SH-SY5Y (cell line): Measurements from ENCODE around the gene MTHFD1L.

Source experiments
- GATA2 ChIP-seq: IDR thresholded peaks from 2 replicates; pipeline ENCODE4 v1.6.1; 2011; ENCODE audit warnings: mild to moderate bottlenecking, low read depth, low read length
- GATA3 ChIP-seq: IDR thresholded peaks from 2 replicates; pipeline ENCODE4 v1.6.1; 2011; ENCODE audit warnings: low read depth, mild to moderate bottlenecking, low read length, moderate library complexity

The MTHFD1L gene

DNA sequence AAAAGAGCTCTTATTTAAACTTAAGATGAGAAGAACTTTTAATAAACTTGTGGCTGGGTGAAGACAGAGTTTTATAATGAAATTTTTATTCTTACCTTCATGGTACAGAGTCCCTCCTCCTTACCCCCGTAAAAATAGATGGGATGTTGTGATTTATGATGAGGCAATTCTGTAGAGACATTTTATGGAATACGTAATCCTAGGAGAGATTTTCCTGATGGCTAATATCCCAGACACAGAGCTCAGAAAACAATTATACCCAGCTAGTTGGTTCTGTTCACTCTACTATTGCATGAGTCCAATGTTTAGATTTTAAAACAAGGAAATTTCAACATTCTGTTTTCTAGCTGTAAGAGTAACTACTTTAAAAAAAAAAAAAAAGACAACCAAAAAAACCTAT is 43.4 kb downstream of the MTHFD1L start:
- TF ChIP-seq GATA2, result no peak
- TF ChIP-seq GATA3, result no peak

DNA sequence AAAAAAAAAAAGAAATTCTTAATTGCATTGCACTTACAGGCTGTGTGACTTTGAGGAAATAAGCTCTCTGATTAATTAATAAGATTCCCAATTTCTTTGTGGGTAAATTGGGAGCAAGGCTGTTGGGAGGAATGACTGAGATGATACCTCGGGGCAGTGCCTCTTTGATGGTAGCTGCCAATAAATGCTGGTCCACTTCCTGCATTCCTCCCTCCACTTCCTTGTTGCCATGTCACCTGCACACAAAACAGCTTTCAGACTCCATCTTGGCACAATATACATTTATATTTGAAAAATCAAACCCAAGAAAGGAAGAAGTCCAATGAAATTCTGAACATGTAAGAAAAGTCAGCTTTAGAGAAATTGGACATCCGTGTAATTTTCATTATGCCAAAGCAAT is 45.1 kb downstream of the MTHFD1L start:
- TF ChIP-seq GATA3, result no peak
- TF ChIP-seq GATA2, result no peak

DNA sequence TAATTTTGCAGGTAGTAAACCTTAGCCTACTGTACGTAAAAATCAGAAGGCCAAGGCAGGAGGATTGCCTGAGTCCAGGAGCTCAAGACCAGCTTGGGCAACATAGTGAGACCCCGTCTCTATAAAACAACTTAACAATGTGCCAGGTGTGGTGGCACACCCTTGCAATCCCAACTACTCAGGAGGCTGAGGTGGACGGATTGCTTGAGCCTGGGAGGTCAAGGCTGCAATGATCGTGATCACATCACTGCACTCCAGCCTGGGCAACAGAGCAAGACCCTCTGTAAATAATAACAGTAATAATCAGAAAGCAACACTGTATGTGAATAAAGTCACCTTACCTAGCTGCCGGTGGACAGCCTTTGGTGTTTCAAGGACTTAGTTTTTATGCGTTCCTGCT is 48.9 kb downstream of the MTHFD1L start:
- TF ChIP-seq GATA2, result no peak
- TF ChIP-seq GATA3, result no peak

DNA sequence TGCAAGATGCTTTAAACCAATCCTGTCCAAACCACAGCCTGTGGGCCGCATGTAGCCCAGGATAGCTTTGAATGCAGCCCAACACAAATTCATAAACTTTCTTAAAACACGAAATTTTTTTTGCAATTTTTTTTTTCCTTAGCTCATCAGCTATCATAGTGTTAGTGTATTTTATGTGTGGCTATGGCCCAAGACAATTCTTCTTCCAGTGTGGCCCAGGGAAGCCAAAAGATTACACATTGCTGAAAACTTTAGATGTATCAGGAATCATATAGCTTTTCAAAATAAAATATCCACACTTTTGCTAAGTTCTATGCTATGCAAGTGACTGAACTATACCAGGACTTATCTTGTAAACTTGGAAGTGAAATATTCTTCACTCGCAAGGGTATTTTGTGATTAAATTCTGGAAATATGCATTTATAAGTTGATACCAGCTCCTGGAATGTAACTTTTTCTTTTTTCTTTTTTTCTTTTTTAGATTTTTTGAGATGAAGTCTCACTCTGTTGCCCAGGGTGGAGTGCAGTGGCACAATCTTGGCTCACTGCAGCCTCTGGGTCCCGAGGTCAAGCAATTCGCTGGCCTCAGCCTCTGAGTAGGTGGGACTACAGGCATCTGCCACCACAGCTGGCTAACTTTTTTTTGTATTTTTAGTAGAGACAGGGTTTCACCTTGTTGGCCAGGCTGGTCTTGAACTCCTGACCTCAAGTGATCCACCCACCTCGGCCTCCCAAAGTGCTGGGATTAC is 49.8 kb downstream of the MTHFD1L start:
- TF ChIP-seq GATA3, result no peak
- no peak for TF ChIP-seq GATA2

DNA sequence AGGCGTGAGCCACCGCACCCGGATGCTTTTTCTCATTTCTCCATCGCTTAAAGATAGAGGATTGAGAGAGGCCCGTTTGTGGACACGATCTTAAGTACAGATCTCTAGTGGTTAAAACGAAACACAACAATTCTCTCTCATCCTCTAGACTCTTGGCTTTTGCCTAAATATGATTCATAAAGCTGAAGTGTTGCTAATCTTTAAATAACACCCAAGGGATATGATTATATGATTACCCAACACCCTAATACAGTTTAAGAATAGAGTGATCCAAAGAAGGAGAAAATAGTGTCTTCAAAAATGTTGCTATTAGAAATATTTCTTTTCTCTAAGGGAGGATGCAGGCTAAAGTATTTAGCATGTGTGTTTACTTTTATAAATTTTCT is 50.4 kb downstream of the MTHFD1L start:
- TF ChIP-seq GATA3, result no peak

DNA sequence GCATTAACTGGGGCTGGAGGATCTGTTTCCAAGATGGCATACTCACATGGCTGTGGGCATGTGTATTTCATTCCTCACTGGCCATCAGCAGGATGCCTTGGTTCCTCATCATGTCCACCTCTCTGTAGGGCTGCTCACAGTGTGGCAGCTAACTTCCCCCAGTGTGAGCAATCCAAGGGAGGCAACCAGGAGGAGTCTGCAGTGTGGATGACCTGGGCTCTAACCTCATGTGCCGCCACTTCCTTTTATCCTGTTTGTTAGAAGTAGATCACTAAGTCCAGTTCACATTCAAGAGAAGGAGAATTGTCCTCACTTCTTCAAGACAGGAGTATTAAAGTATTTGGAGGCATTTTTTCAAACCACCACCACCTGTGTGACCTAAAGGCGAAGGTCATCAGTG is 54.4 kb downstream of the MTHFD1L start:
- TF ChIP-seq GATA2, result no peak
- no peak for TF ChIP-seq GATA3

DNA sequence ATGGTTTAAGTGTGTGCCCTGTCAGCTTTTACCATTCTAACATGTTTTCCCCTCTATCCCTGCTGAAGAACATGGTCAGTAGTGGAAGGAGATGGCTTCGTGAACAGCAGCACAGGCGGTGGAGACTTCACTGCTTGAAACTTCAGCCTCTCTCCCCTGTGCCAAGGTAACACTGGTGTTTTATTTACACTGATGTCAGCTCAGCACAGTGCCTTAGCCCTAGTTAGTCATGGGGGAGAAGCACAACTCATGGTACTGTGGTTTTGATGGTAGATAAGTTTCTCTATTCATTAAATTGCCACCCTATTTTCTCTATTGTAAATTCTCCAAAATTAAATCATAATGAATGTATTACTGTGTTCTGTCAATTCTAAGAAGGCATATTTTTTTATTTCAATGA is 56.6 kb downstream of the MTHFD1L start:
- no peak for TF ChIP-seq GATA3
- no peak for TF ChIP-seq GATA2

DNA sequence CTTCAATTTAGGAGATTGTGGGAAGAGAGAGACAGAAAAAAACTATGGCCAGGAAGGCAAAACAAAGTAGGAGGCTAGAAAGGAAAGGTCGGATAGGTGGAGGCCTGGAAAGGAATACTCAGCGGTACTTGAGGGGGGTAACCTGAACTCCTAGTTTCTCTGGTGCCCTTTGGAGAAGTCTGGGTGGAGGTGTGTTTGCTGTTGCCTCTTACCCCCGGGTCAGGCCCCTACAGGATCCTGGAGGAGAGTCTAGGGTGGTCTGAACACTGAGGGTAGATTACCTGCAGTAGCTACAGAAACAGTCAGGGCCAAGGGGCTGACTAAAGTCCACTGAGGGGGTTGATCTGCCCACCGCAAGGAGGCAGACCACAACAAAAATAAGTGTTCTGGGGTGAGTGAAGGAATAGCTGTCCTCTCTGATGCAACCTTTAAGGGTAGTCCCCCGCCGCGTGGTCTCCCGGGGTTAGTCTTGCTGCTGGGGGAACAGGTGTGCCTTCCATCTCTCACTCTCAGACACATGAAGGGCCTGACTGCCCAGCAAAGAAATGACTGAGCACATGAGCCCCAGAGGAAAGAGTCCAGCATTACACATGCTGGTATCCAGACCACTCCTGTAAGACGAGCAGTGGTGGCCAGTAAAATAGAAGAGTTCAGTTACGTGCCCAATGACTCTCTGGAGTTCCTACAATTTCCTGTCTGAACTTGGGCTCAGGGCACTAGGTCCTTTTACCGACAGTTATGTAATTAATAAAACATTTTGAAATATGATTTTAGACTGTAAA is 59.5 kb downstream of the MTHFD1L start:
- TF ChIP-seq GATA3 (no peak), GATA2 (no peak)

DNA sequence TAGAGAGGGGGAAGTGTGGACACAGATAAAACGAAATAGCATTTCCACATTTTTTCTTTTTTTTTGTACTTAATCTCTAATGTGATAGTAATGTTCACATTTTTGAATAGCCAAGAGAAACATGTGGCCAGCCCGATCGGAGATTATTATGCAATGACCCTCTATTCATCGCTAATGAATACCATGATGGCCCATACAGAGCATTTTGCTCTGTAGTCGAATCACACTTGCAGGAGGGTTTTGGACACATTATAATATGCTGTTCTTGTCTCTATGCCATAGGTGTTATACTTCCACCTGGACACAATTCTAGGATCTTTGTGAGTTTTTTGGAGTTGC is 60.1 kb downstream of the MTHFD1L start:
- TF ChIP-seq GATA2 (no peak), GATA3 (no peak)

DNA sequence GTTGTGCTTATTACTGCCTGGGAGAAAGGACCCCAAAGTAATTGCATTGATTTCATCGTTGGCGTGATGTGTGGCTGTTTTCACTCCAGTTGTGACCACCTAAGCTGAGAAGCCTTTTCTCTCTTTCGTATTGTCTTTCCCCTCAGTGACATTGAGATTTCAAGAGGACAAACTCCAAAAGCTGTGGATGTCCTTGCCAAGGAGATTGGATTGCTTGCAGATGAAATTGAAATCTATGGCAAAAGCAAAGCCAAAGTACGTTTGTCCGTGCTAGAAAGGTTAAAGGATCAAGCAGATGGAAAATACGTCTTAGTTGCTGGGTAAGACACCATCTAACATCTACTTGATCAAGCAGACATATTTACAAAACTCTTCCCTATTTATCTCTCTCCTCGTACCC is 60.5 kb downstream of the MTHFD1L start:
- no peak for TF ChIP-seq GATA2
- no peak for TF ChIP-seq GATA3

DNA sequence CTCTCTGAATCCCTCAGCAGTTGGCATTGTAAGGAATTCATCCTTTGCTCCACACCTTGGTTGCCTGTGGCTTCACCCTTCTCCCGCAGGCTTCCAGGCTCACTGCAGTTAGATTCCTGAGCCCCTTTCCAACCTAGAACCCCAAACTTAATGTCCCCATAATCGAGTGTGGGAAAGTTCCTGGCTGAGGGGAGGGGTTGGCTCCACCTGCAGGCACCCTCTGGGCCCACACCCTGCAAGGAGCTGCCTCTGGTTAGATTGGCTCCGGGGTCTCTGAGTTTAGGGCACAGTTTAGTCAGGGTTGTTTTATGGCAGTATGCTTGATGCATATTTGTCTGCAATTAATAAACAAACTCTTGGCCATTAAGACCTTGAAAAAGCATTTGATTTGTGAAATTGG is 63.4 kb downstream of the MTHFD1L start:
- TF ChIP-seq GATA2 (no peak), GATA3 (no peak)

DNA sequence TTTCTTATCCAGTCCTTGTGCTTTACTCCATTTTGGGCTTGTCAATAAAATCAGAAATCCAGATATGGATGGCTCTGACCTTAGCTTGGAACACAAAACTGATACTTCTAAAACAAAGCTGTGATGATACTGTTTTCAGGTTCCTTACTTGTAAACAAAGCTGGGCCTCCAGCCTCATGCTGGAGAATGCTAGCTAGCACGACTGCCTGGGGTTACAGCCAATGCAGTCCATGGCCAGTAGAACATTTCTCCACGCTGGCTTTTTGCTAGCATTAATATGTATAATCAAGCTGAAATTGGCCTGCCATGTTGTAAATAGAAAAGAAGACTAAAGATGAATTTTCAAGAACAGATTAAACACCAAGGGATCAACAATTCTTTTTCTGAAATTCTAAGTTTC is 63.9 kb downstream of the MTHFD1L start:
- TF ChIP-seq GATA2 (no peak), GATA3 (no peak)

DNA sequence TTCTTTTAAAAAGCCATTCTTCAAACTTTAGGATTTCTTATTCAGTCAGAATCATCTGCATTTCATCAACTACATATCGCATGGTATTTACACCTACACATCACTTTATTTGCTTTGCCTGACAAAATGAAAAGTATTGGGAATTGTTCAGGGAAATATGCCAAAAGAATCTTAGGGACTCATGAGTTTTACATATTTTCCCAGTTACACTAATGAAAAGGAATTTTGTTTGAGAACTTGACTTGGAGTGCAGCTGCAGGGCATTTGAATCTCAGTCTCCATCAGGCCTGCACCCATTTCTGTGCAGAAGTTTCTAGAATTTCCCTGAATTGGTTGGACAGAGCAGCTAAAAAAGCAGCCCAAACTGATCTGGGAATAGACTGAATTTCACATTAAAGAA is 65.3 kb downstream of the MTHFD1L start:
- TF ChIP-seq GATA2, result no peak
- TF ChIP-seq GATA3, result no peak

DNA sequence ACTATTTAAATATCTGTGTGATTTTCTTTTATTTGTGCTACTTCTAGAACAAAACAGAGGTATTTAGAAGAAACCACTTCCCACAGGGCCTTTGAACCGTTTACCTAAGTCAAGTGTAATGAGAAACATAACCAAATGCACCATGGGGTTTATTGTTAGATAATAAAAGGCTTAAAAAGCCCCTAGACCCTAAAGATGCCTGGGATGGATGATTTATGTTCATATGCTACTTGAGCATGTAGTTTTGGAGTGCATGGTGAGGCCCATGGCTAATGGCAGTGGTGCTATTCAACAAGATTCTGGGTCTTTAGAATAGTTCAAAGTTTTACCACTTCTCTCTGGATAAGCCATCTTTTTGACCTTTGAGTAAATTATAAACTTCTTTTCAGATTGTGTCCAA is 65.9 kb downstream of the MTHFD1L start:
- TF ChIP-seq GATA3, result no peak
- TF ChIP-seq GATA2, result no peak

DNA sequence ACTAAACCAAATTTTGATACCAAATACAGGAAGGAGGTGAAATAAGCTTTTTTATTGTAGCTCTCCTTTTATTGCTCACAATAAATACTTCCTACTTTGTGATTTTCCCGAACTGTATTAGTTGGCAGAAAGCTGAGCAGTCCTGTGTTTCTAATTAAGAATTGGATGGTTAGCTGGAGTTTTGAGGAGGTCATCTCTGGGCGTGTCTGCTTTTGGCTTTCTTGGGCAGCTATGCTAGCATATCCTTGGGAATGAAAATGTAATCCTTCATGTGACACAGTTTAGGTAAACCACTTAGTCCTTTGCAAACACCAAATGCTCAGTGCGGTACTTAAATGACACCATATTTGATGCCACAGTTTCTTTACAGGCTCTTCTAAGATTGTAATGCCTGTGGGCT is 67.5 kb downstream of the MTHFD1L start:
- TF ChIP-seq GATA2 (no peak), GATA3 (no peak)

DNA sequence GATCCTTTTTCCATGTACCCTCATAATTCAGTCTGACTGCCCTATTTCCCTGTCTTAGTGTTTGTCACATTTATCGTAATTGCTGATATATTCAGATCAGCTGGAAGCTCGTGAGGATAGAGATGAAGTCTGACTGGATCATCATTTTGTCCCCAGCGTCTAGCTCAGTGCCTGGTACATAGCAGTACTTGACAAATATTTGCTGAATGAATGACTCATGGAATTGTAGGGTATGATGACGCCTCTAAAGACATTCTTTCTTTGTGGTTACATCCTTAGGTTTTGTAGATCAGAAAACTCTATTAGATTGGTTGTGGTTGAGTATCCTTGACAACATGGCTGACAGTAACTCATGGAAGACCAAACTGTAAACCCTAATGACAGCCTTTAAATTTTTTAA is 68.9 kb downstream of the MTHFD1L start:
- no peak for TF ChIP-seq GATA2
- TF ChIP-seq GATA3, result no peak
